Calu3 (cell line): ENCODE measurements around the gene EHD2. TPM values are rescaled to one million over a fixed set of nuclear protein-coding genes. Genes with fewer than 3 reads are reported as not detected.
A peak's percentile ranks its signal among the peaks of the same experiment; 100 is the strongest.
"Not testable (repeated sequence)": the region's sequence is repeated elsewhere in the genome, so short reads cannot be mapped to it uniquely, and the experiment has no call there.

Experiments
- BruUV-seq: library from RNA; stranded (reverse); fragments of 400-500 nt; replicated peaks from 2 replicates; lab custom pipeline; 2021; lab: Mats Ljungman, UMichigan
- CTCF ChIA-PET: fragments of 300-600 bp; sonication (Branson Sonifier 250); formaldehyde crosslinking; loops from one replicate; lab custom pipeline; 2022; ENCODE audit warnings: antibody characterized with exemption; lab: Charles Lee
- DNase-seq: peaks from one replicate; pipeline ENCODE4 v3.0.0; 2022
- H3K27ac Mint-ChIP-seq: one replicate; pipeline ENCODE4 v1.8.0; 2022; ENCODE audit warnings: mixed read lengths; ENCODE audit not compliant: unreplicated experiment
- H3K27me3 Mint-ChIP-seq: one replicate; pipeline ENCODE4 v1.8.0; 2022; ENCODE audit warnings: mixed read lengths; ENCODE audit not compliant: unreplicated experiment
- H3K36me3 Mint-ChIP-seq: one replicate; pipeline ENCODE4 v1.8.0; 2022; ENCODE audit warnings: mild to moderate bottlenecking, moderate library complexity, mixed read lengths; ENCODE audit not compliant: insufficient read depth, unreplicated experiment
- H3K4me1 Mint-ChIP-seq: one replicate; pipeline ENCODE4 v1.8.0; 2022; ENCODE audit warnings: mild to moderate bottlenecking, low read depth, mixed read lengths; ENCODE audit not compliant: unreplicated experiment
- H3K4me3 Mint-ChIP-seq: one replicate; pipeline ENCODE4 v1.8.0; 2022; ENCODE audit warnings: mild to moderate bottlenecking, low read depth, moderate library complexity, mixed read lengths; ENCODE audit not compliant: unreplicated experiment
- H3K9me3 Mint-ChIP-seq: one replicate; pipeline ENCODE4 v1.8.0; 2022; ENCODE audit warnings: low read depth, mixed read lengths; ENCODE audit not compliant: unreplicated experiment
- CTCF ChIP-seq: fragments of 200-600 bp; IDR thresholded peaks from one replicate; pipeline ENCODE4 v1.8.0; 2022; ENCODE audit warnings: antibody characterized with exemption; ENCODE audit not compliant: unreplicated experiment
- intact Hi-C: fragments of 100-400 bp; cut with micrococcal nuclease; formaldehyde crosslinking; loops from one replicate; pipeline ENCODE4 v1.10.0; 2022; ENCODE audit not compliant: unreplicated experiment
- total RNA-seq: library from RNA; stranded (reverse); gene quantifications from 2 replicates; pipeline ENCODE4 v1.2.3, GENCODE V29; 2022

The EHD2 gene
- total RNA-seq, 1 experiment from 2014 or later = 52.3 TPM

- CTCF ChIA-PET = interaction anchor here (0.9 to 2.0 kb wide), 5 partner anchors 13 to 44 kb away, joined by 3 to 34 read pairs (median 4); partner anchors contain the start of gene EHD2
Measured at GRCh38 chr19:47742634-47743033, 29.4 kb downstream of the EHD2 start.

DNA sequence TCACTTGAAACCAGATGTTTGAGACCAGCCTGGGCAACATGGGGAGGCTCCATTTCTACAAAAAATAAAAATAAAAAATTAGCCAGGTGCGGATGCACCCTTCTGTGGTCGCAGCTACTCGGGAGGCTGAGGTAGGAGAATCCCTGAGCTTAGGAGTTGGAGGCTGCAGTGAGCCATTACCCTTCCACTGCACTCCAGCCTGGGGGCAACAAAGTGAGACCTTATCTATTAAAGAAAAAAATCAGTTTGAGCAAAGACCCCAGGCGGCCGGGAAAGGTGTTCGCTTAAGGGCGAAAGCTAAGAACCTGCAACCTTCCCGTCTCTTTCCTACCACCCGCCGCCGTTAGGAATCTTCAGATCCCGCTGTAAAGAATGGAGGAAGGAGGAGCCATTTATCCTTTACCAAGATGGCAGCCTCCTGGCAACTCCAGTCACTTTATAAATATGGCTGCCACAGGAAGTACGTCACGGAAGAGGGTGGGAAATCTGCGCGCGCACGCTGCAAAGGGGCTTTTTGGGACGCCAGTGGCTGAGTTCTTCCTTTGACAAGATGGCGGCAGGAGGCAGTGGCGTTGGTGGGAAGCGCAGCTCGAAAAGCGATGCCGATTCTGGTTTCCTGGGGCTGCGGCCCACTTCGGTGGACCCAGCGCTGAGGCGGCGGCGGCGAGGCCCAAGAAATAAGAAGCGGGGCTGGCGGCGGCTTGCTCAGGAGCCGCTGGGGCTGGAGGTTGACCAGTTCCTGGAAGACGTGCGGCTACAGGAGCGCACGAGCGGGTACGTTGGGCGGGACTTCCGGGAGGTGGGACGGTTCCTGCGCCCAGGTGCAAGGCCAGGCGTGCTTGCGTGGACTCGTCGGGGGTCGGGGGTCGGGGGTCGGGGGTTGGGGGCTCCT is 32.0 kb downstream of the EHD2 start, which contains the start of gene NOP53:
Gene NOP53 (plus strand): TSS at position 537 of the 892 bp plus-strand sequence. CDS start 14 bp downstream, at position 551.
- CTCF ChIA-PET = interaction anchor here (0.6 to 1.7 kb wide), 3 partner anchors 16 to 33 kb away, joined by 3 to 8 read pairs (median 3); partner anchors contain the start of gene EHD2
- TF ChIP-seq CTCF = no peak
- Mint-ChIP-seq H3K4me3 (peak within 1 kb of the TSS; percentile 92), H3K27me3 (no peaks in the 10 kb centered on the region), H3K27ac (peak within 1 kb of the TSS; percentile 98), H3K36me3 (peaks cover 97% of the 10 kb centered on the region), H3K4me1 (peaks cover 24% of the 10 kb centered on the region), H3K9me3 (peaks cover 2% of the 10 kb centered on the region)
- intact Hi-C loops = loop anchor here (2.0 kb wide), 2 partner anchors 16 to 32 kb away; partner anchors contain the start of gene EHD2
- TSS peak; percentile 88 for BruUV-seq
- peak; percentile 96 for DNase-seq

More at GRCh38 chr19:47742634-47743033, 29.4 kb downstream of the EHD2 start:
- no TSS peak for BruUV-seq
- H3K9me3 Mint-ChIP-seq = peaks cover 2% of the 10 kb centered on the region
- H3K36me3 Mint-ChIP-seq = peaks cover 76% of the 10 kb centered on the region
- peak overlapping the region; percentile 98 for H3K27ac Mint-ChIP-seq
- H3K27me3 Mint-ChIP-seq = no peaks in the 10 kb centered on the region
- intact Hi-C loops = no loop called here
- H3K4me3 Mint-ChIP-seq = peak overlapping the region; percentile 92
- peaks cover 24% of the 10 kb centered on the region for H3K4me1 Mint-ChIP-seq
- no peak for DNase-seq
- no peak for TF ChIP-seq CTCF

DNA sequence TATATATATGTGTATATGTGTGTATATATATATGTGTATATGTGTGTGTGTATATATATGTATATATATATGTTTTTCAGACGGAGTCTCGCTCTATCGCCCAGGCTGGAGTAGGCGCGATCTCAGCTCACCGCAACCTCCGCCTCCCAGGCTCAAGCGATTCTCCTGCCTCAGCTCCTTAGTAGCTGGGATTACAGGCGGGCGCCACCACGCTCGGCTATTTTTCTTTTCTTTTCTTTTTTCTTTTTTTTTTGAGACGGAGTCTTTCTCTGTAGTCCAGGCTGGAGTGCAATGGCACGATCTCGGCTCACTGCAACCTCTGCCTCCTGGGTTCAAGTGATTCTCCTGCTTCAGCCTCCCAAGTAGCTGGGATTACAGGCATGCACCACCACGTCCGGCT is 32.9 kb downstream of the EHD2 start:
- CTCF ChIA-PET = interaction anchor here (1.7 kb wide), 1 partner anchor 33 kb away, joined by 8 read pairs; the partner anchor contains the start of gene EHD2
- peaks cover 97% of the 10 kb centered on the region for H3K36me3 Mint-ChIP-seq
- H3K27me3 Mint-ChIP-seq, intact Hi-C loops, DNase-seq, H3K9me3 Mint-ChIP-seq: not testable (repeated sequence)
- H3K4me3 Mint-ChIP-seq = peak overlapping the region; percentile 92
- TSS peak; percentile 70 for BruUV-seq
- peak overlapping the region; percentile 98 for H3K27ac Mint-ChIP-seq
- H3K4me1 Mint-ChIP-seq = peaks cover 24% of the 10 kb centered on the region

GRCh38 chr19:47749326-47749725 is 36.1 kb downstream of the EHD2 start:
- Mint-ChIP-seq H3K9me3 (no peaks in the 10 kb centered on the region), H3K27me3 (no peaks in the 10 kb centered on the region), H3K36me3 (peaks cover 94% of the 10 kb centered on the region), H3K27ac (no peak overlapping the region), H3K4me3 (no peak overlapping the region), H3K4me1 (peaks cover 3% of the 10 kb centered on the region)
- CTCF ChIA-PET = no interaction called here
- no peak for DNase-seq
- TF ChIP-seq CTCF = no peak
- BruUV-seq = no TSS peak
- intact Hi-C loops = no loop called here
